Measurements from ENCODE around the gene MFGE8. TPM values are rescaled to one million over a fixed set of nuclear protein-coding genes. Genes with fewer than 3 reads are reported as not detected.

MFGE8 gene
- polyA plus RNA-seq, 2 of the 4 experiments (the other 2 are of a cell fraction), result 206 to 403 TPM

DNA sequence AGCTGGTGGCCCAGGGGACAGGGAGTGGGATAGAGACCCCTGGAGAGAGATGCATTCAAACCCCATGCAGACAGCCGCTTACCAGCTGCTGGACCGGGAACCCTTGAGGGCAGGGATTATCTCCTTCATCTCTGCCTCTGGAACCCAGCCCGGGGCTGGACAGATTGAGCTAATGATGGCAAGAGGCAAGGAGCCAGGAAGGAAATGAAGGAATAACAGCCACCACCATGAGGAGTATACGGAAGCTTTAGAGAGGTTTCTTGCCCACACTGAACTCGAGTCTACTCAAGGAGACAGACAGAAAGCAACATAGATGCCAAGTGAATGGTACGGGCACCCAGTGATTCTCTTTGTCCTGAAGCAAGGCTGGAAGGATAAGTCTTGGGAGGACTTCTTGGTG lies 41.1 kb downstream of the MFGE8 start:
- Histone ChIP-seq H3K27ac (no peak overlapping the region), H3K4me3 (no peak overlapping the region), H3K4me2 (no peak overlapping the region), H3K9me3 (no peaks in the 10 kb centered on the region), H3K4me1 (no peaks in the 10 kb centered on the region)
- ATAC-seq (no peak; a peak in 1 of 6 replicates), FAIRE-seq (no peak), DNase-seq (ENCODE audit: low read depth in 1 of 2, low spot score in 1 of 2) (no peak)
- no peak for TF ChIP-seq FOSB (CRISPR knock-in tag; IDR thresholded peaks at IDR 0.05)
- TF ChIP-seq MAFK (IDR thresholded peaks at IDR 0.05; ENCODE audit: partially characterized antibody), result no peak
- TF ChIP-seq ZNF302 (CRISPR knock-in tag; IDR thresholded peaks at IDR 0.05), result no peak
- TF ChIP-seq, protein P1, sequence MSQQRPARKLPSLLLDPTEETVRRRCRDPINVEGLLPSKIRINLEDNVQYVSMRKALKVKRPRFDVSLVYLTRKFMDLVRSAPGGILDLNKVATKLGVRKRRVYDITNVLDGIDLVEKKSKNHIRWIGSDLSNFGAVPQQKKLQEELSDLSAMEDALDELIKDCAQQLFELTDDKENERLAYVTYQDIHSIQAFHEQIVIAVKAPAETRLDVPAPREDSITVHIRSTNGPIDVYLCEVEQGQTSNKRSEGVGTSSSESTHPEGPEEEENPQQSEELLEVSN (IDR thresholded peaks at IDR 0.05; ENCODE audit: borderline replicate concordance, low read depth), result no peak
- no peak for TF ChIP-seq HOXA7 (CRISPR knock-in tag; IDR thresholded peaks at IDR 0.05)
- no peak for TF ChIP-seq EP300 (IDR thresholded peaks at IDR 0.05)
- 34% methylated on average over 6 of the region's 6 CpGs for WGBS (ENCODE audit: missing lambda C conversion rate)
- ChIA-PET CTCF (interaction anchor here (0.8 to 7.8 kb wide), 10 partner anchors 7 to 335 kb away, joined by 3 to 71 read pairs (median 4); no protein-coding TSS in a partner anchor), POLR2A (no interaction called here)

DNA sequence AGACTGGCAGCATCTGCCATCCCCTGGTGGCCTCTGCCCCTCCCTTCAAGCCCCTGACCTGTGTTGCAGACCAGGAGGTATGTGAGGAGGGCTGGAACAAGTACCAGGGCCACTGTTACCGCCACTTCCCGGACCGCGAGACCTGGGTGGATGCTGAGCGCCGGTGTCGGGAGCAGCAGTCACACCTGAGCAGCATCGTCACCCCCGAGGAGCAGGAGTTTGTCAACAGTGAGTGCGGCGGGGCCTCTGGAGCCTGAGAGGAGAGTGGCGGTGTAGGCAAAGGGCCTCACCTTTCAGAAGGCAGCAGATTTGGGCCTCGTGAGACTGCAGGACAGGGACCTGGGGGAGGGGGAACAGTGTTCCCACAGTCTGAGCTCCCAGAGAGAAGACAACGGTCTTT lies 41.9 kb downstream of the MFGE8 start:
- 78% methylated on average over 14 of the region's 14 CpGs for WGBS (ENCODE audit: missing lambda C conversion rate)
- CTCF ChIA-PET, result interaction anchor here (0.5 to 7.8 kb wide), 9 partner anchors 8 to 336 kb away, joined by 3 to 71 read pairs (median 6); no protein-coding TSS in a partner anchor
- POLR2A ChIA-PET, result no interaction called here

DNA sequence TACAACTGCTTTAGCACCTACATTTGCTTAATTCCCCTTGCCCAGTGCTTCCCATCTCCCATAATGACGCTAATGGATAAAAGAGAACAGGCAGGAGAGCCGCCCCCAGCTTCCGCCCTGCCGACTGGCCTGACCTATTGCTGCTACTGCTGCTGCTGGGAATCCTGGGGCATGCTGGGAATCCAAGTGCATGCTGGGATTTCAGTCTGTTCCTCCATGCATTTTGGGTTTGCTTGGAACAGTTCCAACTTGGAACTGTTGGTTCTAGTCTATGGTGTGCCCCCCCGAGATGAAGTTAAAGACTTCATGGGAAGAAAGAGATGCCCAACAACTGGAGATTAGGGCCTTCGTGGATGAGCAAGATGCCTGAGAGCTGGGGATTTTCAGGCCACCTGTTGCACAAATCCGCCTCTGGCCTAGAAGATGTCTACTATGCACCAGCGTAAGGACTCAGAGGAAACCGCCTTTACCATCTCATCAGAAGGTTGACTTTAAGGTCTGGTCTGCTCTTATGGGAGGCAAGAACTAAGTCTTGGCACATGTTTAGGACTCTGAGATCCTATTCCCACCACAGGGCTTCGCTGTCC lies 46.8 kb downstream of the MFGE8 start:
- Histone ChIP-seq H3K27ac (no peak overlapping the region), H3K4me2 (no peak overlapping the region), H3K9me3 (no peaks in the 10 kb centered on the region), H3K4me3 (no peak overlapping the region), H3K4me1 (no peaks in the 10 kb centered on the region)
- ChIA-PET POLR2A (no interaction called here), CTCF (interaction anchor here (0.6 to 7.8 kb wide), 2 partner anchors 13 to 111 kb away, joined by 3 to 71 read pairs; no protein-coding TSS in a partner anchor)
- FAIRE-seq (no peak), DNase-seq (ENCODE audit: low read depth in 1 of 2, low spot score in 1 of 2) (no peak), ATAC-seq (no peak)
- 76% methylated on average over 10 of the region's 10 CpGs for WGBS (ENCODE audit: missing lambda C conversion rate)
- TF ChIP-seq ZSCAN20 (CRISPR knock-in tag; IDR thresholded peaks at IDR 0.05) (no peak), KDM1A (IDR thresholded peaks at IDR 0.05; ENCODE audit: low read depth) (no peak), POLR2AphosphoS2 (conservative IDR thresholded peaks at IDR 0.05; ENCODE audit: low read length) (no peak), HOXB5 (CRISPR knock-in tag; IDR thresholded peaks at IDR 0.05) (no peak), HOXB13 (CRISPR knock-in tag; IDR thresholded peaks at IDR 0.05; ENCODE audit: low read depth) (no peak), KDM5A (IDR thresholded peaks at IDR 0.05) (no peak), EHF (CRISPR knock-in tag; IDR thresholded peaks at IDR 0.05) (no peak), CBX2 (IDR thresholded peaks at IDR 0.05; ENCODE audit: borderline replicate concordance, low read depth) (no peak), HDAC2 (IDR thresholded peaks at IDR 0.05) (no peak), ZNF302 (CRISPR knock-in tag; IDR thresholded peaks at IDR 0.05) (no peak), MAZ (IDR thresholded peaks at IDR 0.05; ENCODE audit: borderline replicate concordance, low read depth, low read length) (no peak)
- TF ChIP-seq, protein P2, sequence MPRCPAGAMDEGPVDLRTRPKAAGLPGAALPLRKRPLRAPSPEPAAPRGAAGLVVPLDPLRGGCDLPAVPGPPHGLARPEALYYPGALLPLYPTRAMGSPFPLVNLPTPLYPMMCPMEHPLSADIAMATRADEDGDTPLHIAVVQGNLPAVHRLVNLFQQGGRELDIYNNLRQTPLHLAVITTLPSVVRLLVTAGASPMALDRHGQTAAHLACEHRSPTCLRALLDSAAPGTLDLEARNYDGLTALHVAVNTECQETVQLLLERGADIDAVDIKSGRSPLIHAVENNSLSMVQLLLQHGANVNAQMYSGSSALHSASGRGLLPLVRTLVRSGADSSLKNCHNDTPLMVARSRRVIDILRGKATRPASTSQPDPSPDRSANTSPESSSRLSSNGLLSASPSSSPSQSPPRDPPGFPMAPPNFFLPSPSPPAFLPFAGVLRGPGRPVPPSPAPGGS (IDR thresholded peaks at IDR 0.05), result no peak
- TF ChIP-seq, protein P3, sequence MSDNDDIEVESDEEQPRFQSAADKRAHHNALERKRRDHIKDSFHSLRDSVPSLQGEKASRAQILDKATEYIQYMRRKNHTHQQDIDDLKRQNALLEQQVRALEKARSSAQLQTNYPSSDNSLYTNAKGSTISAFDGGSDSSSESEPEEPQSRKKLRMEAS (IDR thresholded peaks at IDR 0.05), result no peak
- TF ChIP-seq, protein P4, sequence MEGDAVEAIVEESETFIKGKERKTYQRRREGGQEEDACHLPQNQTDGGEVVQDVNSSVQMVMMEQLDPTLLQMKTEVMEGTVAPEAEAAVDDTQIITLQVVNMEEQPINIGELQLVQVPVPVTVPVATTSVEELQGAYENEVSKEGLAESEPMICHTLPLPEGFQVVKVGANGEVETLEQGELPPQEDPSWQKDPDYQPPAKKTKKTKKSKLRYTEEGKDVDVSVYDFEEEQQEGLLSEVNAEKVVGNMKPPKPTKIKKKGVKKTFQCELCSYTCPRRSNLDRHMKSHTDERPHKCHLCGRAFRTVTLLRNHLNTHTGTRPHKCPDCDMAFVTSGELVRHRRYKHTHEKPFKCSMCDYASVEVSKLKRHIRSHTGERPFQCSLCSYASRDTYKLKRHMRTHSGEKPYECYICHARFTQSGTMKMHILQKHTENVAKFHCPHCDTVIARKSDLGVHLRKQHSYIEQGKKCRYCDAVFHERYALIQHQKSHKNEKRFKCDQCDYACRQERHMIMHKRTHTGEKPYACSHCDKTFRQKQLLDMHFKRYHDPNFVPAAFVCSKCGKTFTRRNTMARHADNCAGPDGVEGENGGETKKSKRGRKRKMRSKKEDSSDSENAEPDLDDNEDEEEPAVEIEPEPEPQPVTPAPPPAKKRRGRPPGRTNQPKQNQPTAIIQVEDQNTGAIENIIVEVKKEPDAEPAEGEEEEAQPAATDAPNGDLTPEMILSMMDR (IDR thresholded peaks at IDR 0.05), result no peak
- TF ChIP-seq, protein P1 (IDR thresholded peaks at IDR 0.05; ENCODE audit: borderline replicate concordance, low read depth), result no peak

More for the DNA sequence above, 41.9 kb downstream of the MFGE8 start:
- no peaks in the 10 kb centered on the region for H3K9me3 ChIP-seq
- FAIRE-seq (no peak), ATAC-seq (no peak), DNase-seq (ENCODE audit: low read depth in 1 of 2, low spot score in 1 of 2) (no peak)
- H3K4me2 ChIP-seq, result no peak overlapping the region
- H3K4me1 ChIP-seq, result no peaks in the 10 kb centered on the region
- no peak overlapping the region for H3K27ac ChIP-seq
- no peak for TF ChIP-seq RCOR1 (IDR thresholded peaks at IDR 0.05; ENCODE audit: low read depth, low read length)
- TF ChIP-seq RAD21 (conservative IDR thresholded peaks at IDR 0.05 in 1 of 2, IDR thresholded peaks at IDR 0.05 in 1 of 2), result no peak
- no peak for TF ChIP-seq TP53 (CRISPR knock-in tag; IDR thresholded peaks at IDR 0.05)
- TF ChIP-seq, protein P1 (IDR thresholded peaks at IDR 0.05; ENCODE audit: borderline replicate concordance, low read depth), result no peak
- no peak for TF ChIP-seq ZSCAN20 (CRISPR knock-in tag; IDR thresholded peaks at IDR 0.05)
- no peak for TF ChIP-seq HDAC2 (IDR thresholded peaks at IDR 0.05)
- TF ChIP-seq KDM1A (IDR thresholded peaks at IDR 0.05; ENCODE audit: low read depth), result no peak
- TF ChIP-seq CBX2 (IDR thresholded peaks at IDR 0.05; ENCODE audit: borderline replicate concordance, low read depth), result no peak
- no peak for TF ChIP-seq JUN (IDR thresholded peaks at IDR 0.05)
- no peak for TF ChIP-seq NPAS2 (CRISPR knock-in tag; IDR thresholded peaks at IDR 0.05; ENCODE audit: borderline replicate concordance)
- no peak for TF ChIP-seq EHMT2 (IDR thresholded peaks at IDR 0.05; ENCODE audit: low read depth)
- no peak for TF ChIP-seq KDM5A (IDR thresholded peaks at IDR 0.05)
- no peak for TF ChIP-seq RARB (CRISPR knock-in tag; IDR thresholded peaks at IDR 0.05)
- no peak for TF ChIP-seq FOSB (CRISPR knock-in tag; IDR thresholded peaks at IDR 0.05)
- TF ChIP-seq CEBPB (IDR thresholded peaks at IDR 0.05), result no peak
- no peak for TF ChIP-seq GATA3 (IDR thresholded peaks at IDR 0.05; ENCODE audit: borderline replicate concordance)
- TF ChIP-seq, protein P3 (IDR thresholded peaks at IDR 0.05), result no peak
- TF ChIP-seq JUNB (IDR thresholded peaks at IDR 0.05), result no peak
- TF ChIP-seq PHF8 (IDR thresholded peaks at IDR 0.05; ENCODE audit: borderline replicate concordance, low read depth), result no peak
- H3K4me3 ChIP-seq, result no peak overlapping the region

Data from A549 (cell line).